NCI-H510A treated with DMSO at 0.1 percent for 48 hours (cell line): ENCODE measurements around the gene CYP21A2.
"Not testable (repeated sequence)": the region's sequence is repeated elsewhere in the genome, so short reads cannot be mapped to it uniquely, and the experiment has no call there.

Experiments used
- DNase-seq: peaks from one replicate; lab custom pipeline; 2025; lab: John Stamatoyannopoulos, UW

CYP21A2 gene

DNA sequence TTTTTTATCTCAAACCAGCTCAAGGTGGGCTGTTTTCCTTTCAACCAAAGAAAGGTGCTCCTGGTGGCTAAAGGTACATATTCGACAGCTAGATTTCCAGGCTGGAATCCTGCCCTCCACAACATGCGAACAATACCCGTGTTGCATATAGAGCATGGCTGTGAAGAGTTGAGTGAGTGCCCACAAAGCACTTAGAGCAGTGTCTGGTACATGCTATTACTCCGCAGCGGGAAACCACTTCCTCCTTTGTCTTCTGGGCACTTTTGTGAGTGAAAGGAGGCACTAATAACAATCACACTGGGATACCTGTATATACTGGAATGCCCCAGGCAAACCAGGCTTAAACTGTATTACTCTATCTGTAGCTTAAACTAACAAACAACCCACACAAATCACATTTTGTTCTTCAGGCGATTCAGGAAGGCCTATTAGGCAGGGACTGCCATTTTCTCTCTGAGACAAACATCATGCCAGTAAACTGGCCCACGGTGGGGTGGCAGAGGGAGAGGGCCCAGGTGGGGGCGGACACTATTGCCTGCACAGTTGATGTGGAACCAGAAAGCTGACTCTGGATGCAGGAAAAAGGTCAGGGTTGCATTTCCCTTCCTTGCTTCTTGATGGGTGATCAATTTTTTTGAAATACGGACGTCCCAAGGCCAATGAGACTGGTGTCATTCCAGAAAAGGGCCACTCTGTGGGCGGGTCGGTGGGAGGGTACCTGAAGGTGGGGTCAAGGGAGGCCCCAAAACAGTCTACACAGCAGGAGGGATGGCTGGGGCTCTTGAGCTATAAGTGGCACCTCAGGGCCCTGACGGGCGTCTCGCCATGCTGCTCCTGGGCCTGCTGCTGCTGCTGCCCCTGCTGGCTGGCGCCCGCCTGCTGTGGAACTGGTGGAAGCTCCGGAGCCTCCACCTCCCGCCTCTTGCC is at the start of gene CYP21A2:
Gene CYP21A2 (plus strand): TSS at position 818 of the 927 bp plus-strand sequence. CDS start 8 bp downstream, at position 826.
- not testable (repeated sequence) for DNase-seq

GRCh38 chr6:31989363-31989762 is 48.9 kb upstream of the CYP21A2 start:
- DNase-seq: not testable (repeated sequence)

- not testable (repeated sequence) for DNase-seq
Observed at GRCh38 chr6:31994421-31994820, 43.8 kb upstream of the CYP21A2 start.

DNA sequence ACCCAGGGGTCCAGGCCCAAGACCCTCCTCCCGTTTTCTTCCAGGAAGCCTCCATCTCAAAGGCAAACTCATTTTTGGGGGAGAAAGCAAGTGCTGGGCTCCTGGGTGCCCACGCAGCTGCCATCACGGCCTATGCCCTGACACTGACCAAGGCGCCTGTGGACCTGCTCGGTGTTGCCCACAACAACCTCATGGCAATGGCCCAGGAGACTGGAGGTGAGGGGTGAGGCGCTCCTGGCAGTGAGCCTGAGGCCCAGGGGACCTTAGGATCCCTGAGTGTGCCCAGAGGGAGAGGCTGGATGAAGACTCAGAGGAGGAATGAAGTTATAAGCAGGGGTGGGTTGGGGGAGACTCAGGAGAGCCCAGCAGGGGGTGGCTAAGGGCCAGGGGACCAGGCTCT is 41.8 kb upstream of the CYP21A2 start:
- DNase-seq: not testable (repeated sequence)

DNA sequence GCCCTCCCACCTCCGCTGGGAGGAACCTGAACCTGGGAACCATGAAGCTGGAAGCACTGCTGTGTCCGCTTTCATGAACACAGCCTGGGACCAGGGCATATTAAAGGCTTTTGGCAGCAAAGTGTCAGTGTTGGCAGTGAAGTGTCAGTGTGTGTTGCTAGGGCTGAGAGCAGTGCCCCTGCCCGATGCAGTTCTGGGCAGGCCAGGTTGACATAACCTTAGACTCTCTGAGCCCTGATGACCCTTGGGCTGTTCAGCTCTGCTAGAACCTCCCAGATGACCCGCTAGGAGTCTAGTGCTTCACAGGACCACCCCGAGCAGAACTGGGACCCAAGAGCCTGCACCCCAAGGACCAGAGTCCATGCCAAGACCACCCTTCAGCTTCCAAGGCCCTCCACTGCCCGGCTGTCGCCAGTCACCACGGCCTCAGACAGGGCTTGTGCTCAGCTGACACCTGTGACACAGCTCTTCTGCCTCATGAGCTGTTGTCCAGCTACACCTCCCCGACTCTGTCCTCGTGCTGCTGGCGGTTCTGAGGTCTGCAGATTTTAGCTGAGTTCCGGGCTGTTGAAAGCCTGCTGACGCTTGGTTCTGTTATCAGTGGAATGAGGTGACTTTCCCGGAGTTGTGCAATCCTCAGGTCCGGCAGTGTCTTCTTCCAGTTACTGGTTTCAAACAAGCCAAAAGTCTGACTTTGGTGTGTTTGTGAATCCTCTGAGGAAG is 35.5 kb upstream of the CYP21A2 start:
- not testable (repeated sequence) for DNase-seq

- DNase-seq: not testable (repeated sequence)
Observed at GRCh38 chr6:32003301-32003700, 34.9 kb upstream of the CYP21A2 start.

- DNase-seq: not testable (repeated sequence)
Observed at GRCh38 chr6:32004393-32004792, 33.8 kb upstream of the CYP21A2 start.

DNA sequence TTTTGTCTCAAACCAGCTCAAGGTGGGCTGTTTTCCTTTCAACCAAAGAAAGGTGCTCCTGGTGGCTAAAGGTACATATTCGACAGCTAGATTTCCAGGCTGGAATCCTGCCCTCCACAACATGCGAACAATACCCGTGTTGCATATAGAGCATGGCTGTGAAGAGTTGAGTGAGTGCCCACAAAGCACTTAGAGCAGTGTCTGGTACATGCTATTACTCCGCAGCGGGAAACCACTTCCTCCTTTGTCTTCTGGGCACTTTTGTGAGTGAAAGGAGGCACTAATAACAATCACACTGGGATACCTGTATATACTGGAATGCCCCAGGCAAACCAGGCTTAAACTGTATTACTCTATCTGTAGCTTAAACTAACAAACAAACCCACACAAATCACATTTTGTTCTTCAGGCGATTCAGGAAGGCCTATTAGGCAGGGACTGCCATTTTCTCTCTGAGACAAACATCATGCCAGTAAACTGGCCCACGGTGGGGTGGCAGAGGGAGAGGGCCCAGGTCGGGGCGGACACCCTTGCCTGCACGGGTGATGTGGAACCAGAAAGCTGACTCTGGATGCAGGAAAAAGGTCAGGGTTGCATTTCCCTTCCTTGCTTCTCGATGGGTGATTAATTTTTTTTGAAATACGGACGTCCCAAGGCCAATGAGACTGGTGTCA is 33.2 kb upstream of the CYP21A2 start:
- DNase-seq: not testable (repeated sequence)

DNA sequence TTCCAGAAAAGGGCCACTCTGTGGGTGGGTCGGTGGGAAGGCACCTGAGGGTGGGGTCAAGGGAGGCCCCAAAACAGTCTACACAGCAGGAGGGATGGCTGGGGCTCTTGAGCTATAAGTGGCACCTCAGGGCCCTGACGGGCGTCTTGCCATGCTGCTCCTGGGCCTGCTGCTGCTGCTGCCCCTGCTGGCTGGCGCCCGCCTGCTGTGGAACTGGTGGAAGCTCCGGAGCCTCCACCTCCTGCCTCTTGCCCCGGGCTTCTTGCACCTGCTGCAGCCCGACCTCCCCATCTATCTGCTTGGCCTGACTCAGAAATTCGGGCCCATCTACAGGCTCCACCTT is 32.7 kb upstream of the CYP21A2 start:
- DNase-seq: not testable (repeated sequence)

DNA sequence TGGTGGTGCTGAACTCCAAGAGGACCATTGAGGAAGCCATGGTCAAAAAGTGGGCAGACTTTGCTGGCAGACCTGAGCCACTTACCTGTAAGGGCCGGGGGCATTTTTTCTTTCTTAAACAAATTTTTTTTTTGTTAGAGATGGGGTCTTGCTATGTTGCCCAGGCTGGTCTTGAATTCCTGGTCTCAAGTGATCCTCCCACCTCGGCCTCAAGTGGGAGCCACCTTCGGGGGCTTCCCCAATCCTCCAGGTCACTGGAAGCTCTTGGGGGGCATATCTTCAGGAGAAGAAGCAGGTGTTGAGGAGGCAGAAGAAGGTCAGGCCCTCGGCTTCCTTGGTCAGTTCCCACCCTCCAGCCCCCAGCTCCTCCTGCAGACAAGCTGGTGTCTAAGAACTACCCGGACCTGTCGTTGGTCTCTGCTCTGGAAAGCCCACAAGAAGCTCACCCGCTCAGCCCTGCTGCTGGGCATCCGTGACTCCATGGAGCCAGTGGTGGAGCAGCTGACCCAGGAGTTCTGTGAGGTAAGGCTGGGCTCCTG is 32.2 kb upstream of the CYP21A2 start:
- DNase-seq: not testable (repeated sequence)

- not testable (repeated sequence) for DNase-seq
Observed at GRCh38 chr6:32007086-32007485, 31.1 kb upstream of the CYP21A2 start.

DNA sequence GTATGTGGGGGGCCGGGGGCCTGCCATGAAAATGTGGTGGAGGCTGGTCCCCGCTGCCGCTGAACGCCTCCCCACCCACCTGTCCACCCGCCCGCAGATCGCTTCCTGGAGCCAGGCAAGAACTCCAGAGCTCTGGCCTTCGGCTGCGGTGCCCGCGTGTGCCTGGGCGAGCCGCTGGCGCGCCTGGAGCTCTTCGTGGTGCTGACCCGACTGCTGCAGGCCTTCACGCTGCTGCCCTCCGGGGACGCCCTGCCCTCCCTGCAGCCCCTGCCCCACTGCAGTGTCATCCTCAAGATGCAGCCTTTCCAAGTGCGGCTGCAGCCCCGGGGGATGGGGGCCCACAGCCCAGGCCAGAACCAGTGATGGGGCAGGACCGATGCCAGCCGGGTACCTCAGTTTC is 30.2 kb upstream of the CYP21A2 start:
- DNase-seq: not testable (repeated sequence)

GRCh38 chr6:32008616-32009015 is 29.6 kb upstream of the CYP21A2 start:
- not testable (repeated sequence) for DNase-seq

GRCh38 chr6:32009537-32009936 is 28.7 kb upstream of the CYP21A2 start:
- DNase-seq: not testable (repeated sequence)

DNA sequence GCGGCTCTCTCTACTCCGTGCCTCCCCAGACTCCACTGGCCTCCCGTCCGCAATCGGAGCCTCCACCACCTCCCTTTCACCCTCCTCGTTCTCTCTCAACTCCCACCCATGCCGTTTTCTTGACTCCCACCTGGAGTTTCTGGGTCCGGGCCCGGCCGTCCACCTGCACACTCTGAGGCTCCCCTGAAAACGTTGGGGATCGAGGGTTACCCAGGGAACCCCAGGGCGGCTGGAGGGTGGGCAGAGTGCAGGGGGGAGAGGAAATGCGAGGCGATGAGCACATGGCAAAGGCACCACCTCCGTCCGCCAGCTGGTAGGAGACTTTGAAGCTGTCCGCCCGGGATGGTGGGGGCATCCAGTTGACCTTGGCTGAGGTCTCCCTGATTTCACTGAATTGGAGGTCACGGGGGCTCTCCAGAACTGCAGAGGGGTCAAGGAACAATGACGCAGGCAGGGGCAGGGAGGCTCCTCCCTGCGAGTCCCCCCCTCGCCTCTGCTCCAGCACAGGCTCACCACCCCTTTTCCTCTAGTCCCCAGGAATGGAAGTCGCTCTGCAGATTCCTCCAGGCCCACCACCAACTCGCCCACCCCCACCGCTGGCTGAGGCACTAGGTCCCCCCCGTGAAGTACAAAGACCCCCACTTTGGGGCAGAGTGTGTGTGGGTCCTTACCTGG is 27.2 kb upstream of the CYP21A2 start:
- not testable (repeated sequence) for DNase-seq

- not testable (repeated sequence) for DNase-seq
Observed at GRCh38 chr6:32012941-32013617, 25.1 kb upstream of the CYP21A2 start.

DNA sequence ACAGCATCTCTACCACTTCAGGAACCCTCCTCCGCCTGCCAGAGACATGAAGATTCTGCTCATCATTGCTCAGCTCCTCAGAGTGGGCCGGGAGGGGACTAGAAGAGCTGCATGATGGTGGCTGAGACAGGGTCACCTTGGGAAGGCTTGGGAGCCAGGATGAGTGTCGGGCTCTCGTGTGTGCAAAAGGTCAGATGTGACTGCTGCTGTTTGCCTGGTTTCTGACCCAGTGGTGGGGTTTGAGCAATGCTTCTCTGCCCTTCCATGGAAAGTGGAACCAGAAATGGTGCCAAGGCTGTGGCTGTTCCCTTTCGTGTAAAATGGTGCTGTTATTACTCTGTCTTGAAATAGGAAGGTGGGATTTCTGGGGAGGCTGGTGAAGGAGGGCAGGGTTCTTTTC is 24.5 kb upstream of the CYP21A2 start:
- not testable (repeated sequence) for DNase-seq

GRCh38 chr6:32014547-32014946 is 23.7 kb upstream of the CYP21A2 start, which contains the start of gene C4B:
TSS of gene C4B (plus strand) at chr6:32014795. CDS start at chr6:32014846, 51 bp downstream.
- not testable (repeated sequence) for DNase-seq

DNA sequence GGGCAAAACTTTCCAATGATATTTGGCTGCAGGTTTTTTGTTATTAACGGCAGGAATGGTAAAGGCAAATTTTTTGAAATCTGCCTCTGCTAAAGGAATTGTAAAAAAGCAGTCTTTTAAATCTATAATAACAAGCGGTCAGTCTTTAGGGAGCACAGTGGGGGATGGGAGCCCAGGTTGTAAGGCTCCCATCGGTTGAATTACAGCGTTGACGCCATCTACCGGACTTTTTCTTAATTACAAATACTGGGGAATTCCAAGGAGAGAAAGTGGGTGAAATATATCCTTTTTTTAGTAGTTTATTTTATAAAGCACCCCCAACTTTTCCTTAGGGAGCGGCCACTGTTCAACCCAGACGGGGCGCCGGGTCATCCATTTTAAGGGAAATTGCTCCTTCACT is 16.1 kb upstream of the CYP21A2 start:
- not testable (repeated sequence) for DNase-seq

DNA sequence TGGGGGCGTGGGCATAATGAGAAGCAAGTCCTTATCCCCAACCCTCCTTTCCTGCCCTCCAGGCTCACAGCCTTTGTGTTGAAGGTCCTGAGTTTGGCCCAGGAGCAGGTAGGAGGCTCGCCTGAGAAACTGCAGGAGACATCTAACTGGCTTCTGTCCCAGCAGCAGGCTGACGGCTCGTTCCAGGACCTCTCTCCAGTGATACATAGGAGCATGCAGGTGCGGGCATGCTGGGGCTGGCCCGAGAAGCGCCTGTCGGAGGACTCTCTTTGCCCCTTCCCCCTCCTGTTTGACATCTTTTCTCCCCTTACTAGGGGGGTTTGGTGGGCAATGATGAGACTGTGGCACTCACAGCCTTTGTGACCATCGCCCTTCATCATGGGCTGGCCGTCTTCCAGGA is 9.6 kb upstream of the CYP21A2 start:
- not testable (repeated sequence) for DNase-seq

- not testable (repeated sequence) for DNase-seq
Observed at GRCh38 chr6:32029553-32029952, 8.7 kb upstream of the CYP21A2 start.
